GM20000 (cell line): ENCODE measurements around the gene RALB.
A peak's percentile ranks its signal among the peaks of the same experiment; 100 is the strongest.
"Not testable (repeated sequence)": the region's sequence is repeated elsewhere in the genome, so short reads cannot be mapped to it uniquely, and the experiment has no call there.

Experiments used
- DNase-seq: peaks from one replicate; pipeline ENCODE4 v3.0.0; 2012; ENCODE audit warnings: low spot score
- TF ChIP-seq, protein P1 (sequence below): IDR thresholded peaks from 2 replicates; pipeline ENCODE4 v1.5.1; 2012; ENCODE audit warnings: mild to moderate bottlenecking, control low read depth; ENCODE audit errors: extremely low read depth, missing control alignments

The RALB gene

DNA sequence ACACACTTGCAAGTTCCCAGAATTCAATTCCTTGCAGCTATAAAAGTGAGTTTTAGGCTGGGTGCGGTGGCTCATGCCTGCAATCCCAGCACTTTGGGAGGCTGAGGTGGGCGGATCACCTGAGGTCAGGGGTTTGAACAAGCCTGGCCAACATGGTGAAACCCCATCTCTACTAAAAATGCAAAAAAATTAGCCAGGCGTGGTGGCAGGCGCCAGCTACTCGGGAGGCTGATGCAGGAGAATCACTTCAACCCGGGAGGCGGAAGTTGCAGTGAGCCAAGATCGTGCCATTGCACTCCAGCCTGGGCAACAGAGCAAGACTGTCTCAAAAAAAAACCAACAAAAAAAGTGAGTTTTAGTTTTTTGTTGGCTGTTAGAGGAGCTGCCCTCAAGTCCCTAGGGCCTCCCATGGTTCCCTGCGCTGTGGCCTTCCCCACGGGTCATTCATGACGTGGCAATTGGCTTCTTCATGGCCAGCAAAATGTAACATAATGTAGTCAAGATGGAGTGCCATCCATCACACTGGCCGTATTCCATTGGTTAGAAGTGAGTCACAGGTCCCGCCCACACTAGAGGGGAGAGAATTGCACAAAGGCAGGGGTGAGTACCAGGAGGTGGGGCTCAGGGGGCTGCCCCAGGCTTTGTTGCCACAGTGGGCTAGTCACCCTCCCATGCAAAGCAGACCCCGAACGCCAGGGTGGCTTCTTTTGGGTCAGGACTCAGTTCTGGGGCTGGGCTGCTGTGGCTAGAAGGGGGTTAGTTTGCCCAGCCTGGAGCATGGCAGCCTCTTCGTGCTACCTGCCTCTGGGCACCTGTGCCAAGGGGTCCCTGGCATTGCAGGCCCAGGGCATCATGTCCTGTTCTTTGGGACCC, 55.6 kb downstream of the RALB start:
- TF ChIP-seq, protein P1, sequence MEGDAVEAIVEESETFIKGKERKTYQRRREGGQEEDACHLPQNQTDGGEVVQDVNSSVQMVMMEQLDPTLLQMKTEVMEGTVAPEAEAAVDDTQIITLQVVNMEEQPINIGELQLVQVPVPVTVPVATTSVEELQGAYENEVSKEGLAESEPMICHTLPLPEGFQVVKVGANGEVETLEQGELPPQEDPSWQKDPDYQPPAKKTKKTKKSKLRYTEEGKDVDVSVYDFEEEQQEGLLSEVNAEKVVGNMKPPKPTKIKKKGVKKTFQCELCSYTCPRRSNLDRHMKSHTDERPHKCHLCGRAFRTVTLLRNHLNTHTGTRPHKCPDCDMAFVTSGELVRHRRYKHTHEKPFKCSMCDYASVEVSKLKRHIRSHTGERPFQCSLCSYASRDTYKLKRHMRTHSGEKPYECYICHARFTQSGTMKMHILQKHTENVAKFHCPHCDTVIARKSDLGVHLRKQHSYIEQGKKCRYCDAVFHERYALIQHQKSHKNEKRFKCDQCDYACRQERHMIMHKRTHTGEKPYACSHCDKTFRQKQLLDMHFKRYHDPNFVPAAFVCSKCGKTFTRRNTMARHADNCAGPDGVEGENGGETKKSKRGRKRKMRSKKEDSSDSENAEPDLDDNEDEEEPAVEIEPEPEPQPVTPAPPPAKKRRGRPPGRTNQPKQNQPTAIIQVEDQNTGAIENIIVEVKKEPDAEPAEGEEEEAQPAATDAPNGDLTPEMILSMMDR: no peak
- DNase-seq: peak; percentile 39

DNA sequence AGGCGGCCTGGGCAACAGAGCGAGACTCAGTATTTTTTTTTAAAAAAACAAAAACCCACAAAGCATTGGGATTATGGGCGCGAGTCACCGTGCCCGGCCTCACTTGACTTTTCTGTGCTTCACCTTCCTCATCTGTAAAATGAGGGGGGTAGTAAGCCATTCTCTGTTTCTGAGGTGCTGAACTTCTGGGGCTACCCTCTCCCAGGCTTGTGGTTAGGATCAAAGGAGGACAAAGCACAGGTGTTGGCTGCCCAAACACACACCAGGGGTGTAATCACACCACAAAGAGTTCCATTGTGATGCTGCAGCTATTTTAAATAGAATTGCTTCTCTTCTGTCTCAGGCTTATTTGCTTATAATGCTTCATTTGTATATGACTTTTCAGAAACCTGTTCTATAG, 57.5 kb downstream of the RALB start:
- peak; percentile 54 for DNase-seq
- TF ChIP-seq, protein P1: no peak

DNA sequence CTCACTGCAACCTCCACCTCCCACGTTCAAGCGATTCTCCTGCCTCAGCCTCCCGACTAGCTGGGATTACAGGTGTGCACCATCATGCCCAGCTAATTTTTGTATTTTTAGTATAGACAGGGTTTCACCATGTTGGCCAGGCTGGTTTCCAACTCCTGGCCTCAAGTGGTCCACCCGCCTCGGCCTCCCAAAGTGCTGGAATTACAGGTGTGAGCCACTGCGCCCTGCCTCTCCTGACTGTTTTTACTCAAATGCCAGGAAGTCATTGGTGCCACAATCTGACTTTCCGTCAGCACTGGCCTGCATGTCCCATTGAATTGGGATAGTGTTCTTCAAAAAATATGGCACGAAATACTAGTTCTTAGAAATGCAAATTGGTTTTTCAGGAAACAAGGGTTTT, 58.2 kb downstream of the RALB start:
- DNase-seq: not testable (repeated sequence)

DNA sequence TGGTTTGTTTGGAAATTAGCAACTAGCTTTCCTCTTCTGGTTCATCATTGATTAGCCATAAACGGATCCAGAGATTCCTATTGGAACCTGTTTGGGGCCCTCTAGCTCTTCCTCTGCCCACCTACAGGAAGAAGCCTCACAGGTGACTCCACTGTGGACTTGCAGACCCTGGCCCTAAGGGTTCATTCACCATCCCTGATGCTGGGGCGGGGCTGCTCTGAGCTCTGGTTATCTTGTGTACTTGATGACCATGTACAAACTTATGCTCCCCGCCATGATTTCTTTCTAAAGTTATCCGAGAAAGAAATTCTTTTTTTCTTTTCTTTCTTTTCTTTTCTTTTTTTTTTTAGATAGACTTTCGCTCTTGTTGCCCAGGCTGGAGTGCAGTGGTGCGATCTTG, 59.4 kb downstream of the RALB start:
- DNase-seq: no peak
- TF ChIP-seq, protein P1: no peak

DNA sequence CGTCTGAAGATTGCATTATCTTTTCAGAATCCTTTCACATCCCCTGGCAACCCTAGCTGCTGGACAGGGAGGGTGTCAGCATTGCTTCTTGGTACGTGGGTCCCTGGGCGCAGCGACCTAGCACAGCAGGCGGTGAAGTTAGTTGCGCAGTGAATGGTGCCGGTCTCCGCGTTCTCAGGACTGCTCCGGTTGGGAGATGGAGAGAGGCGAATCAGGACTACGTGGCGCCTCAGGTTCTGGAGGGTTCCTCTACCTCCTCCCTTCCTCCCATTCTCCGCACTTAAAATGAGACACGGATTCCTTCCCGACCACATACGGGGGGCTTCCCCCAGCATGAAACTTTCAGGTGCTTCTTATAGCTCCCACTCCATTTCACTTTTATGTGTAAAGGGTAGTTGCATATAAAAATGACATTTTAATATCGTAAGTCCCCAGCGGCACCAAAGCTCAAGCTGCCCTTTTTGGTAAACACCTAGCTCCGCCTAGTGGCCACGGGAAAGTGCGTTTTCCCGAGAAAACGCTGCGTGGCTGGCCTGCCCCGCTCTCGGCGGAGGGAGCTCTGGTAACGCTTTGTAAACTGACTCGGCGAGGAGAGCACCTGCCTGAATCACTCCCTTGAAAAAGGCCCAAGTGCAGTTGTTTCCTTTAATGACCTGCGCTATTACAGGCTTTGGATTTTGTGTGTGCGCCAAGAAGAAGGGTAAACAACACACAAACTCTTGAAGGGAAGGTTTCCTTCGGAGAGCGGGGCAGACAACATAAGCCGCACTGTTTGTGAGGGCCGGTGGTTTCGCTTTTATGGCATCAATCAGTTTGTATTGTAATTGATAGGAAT, 60.4 kb downstream of the RALB start:
- DNase-seq: peak; percentile 73
- TF ChIP-seq, protein P1: peak; percentile 95

DNA sequence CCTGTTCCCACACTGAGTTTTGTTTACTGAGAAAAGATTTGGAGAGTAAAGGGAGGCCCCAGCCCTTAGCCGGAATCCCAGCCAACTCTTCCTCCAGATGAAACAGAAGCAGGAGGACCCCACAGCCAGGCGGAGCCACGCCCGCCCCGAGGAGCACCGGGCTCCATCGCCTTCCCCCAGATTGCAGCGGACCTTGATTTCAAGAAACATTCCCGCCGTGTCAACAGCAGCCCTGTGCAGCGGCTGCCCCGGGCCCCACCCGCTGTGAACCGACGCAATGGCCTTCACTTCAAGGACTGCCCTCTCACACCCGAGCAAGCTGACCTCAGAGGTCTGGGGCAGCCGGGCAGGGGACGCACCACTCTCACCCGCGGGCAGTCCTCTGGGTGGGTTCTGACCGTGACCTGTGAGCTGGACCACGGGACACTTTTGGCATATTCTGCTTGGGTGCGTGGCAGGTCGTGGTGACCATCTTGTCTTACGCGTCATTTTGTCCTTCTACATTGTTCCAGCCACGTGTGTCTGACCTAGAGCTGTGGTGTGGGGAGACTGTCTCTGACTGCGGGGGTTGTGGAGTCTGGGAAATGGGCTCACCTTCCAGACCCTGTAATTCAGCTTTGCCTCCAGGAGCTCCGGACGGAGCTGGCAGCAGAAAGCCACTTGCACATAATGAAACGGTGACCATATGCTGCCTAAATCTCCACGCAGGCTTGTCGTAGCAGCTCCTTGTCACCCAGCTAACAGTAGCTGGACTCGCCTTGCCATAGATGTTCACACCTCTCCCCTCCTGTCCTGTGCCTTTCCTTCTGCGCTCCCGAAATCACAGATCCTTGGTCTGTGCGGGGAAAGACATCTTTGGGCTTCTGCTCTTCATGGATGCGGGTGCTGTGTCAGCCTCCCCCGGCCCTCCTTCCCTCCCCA, 61.3 kb downstream of the RALB start:
- no peak for DNase-seq
- TF ChIP-seq, protein P1: no peak

DNA sequence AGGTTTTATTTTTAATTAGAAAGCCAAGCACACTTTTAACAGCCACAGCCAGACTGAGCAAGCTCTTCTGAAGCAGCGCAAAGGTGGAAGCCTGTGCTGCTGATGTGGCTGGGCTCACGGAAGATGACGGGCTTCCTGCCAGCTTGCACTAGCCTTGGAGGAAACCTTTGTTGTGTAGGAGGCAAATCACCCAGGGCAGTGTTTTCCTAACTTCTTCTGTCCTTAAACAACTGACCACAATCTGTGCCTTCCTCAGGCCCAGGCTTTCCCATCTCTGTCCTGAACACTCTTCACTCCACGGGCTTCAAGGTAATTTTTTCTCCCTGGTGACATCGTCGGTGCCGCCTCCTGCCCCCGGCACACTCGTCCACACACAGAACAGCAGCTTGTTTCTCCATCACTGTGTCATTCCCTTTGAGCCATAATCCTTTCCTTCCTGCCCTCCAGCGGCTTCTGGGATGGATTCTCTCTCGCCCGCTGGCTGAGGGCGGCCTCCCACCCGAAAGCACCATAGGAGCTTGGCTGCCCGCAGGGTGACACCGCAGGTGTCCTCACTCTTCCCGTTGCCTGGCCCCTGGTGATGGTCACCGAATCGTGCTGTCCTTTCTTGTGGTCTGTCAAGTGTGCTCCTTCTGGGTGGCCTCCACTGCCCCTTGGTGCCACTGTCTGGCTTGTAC, 62.2 kb downstream of the RALB start:
- TF ChIP-seq, protein P1: no peak
- DNase-seq: no peak
